OCI-LY1 (cell line): ENCODE measurements around the gene SGMS2.

Experiments used
- H2AFZ ChIP-seq: fragments of 200-600 bp; sonication (generic), shearing (Covaris generic); 2 replicates; pipeline ENCODE4 v1.6.0; 2014; ENCODE audit warnings: antibody characterized with exemption, mild to moderate bottlenecking, low read length
- H3F3A ChIP-seq: fragments of 200-600 bp; sonication (generic), shearing (Covaris generic); 2 replicates; pipeline ENCODE4 v1.6.0; 2014; ENCODE audit warnings: mild to moderate bottlenecking, antibody characterized with exemption, low read length, moderate library complexity; ENCODE audit not compliant: insufficient read depth
- H3K27ac ChIP-seq: fragments of 200-600 bp; sonication (generic); 2 replicates; pipeline ENCODE4 v1.5.1; 2014; ENCODE audit warnings: low read length, mixed run types, mild to moderate bottlenecking, low read depth; ENCODE audit not compliant: poor library complexity, severe bottlenecking
- H3K27me3 ChIP-seq: fragments of 200-600 bp; sonication (generic); 2 replicates; pipeline ENCODE4 v1.6.0; 2014; ENCODE audit warnings: antibody characterized with exemption, mild to moderate bottlenecking, low read length, moderate library complexity; ENCODE audit not compliant: insufficient read depth
- H3K36me3 ChIP-seq: fragments of 200-600 bp; sonication (generic); 2 replicates; pipeline ENCODE4 v1.6.1; 2014; ENCODE audit warnings: mild to moderate bottlenecking, antibody characterized with exemption, low read length, moderate library complexity, mixed read lengths; ENCODE audit not compliant: insufficient read depth
- H3K4me1 ChIP-seq: fragments of 200-600 bp; sonication (generic); 2 replicates; pipeline ENCODE4 v1.5.1; 2014; ENCODE audit warnings: mild to moderate bottlenecking, low read length, moderate library complexity; ENCODE audit not compliant: insufficient read depth, severe bottlenecking
- H3K4me2 ChIP-seq: fragments of 200-600 bp; sonication (generic), shearing (Covaris generic); 2 replicates; pipeline ENCODE4 v1.6.1; 2014; ENCODE audit warnings: low read length
- H3K4me3 ChIP-seq: fragments of 200-600 bp; sonication (generic); 2 replicates; pipeline ENCODE4 v1.5.1; 2014; ENCODE audit warnings: low read length, low read depth, mild to moderate bottlenecking, mixed read lengths; ENCODE audit not compliant: poor library complexity, severe bottlenecking
- H3K79me2 ChIP-seq: fragments of 200-600 bp; shearing (Covaris generic); 2 replicates; pipeline ENCODE4 v1.6.1; 2016; ENCODE audit warnings: mixed run types, low read length, mixed read lengths; ENCODE audit not compliant: insufficient read depth
- H3K9ac ChIP-seq: fragments of 200-600 bp; sonication (generic), shearing (Covaris generic); 2 replicates; pipeline ENCODE4 v1.6.1; 2014; ENCODE audit warnings: mild to moderate bottlenecking, low read length, mixed read lengths
- H3K9me2 ChIP-seq: fragments of 200-600 bp; sonication (generic), shearing (Covaris generic); 2 replicates; pipeline ENCODE4 v1.6.1; 2014; ENCODE audit warnings: low read depth, mild to moderate bottlenecking, low read length, mixed read lengths
- H3K9me3 ChIP-seq: fragments of 200-600 bp; shearing (Covaris generic); 2 replicates; pipeline ENCODE4 v1.6.1; 2014; ENCODE audit warnings: low read length, mixed read lengths
- H4K20me1 ChIP-seq: fragments of 200-600 bp; sonication (generic), shearing (Covaris generic); 2 replicates; pipeline ENCODE4 v1.6.0; 2016; ENCODE audit warnings: mild to moderate bottlenecking, low read length; ENCODE audit not compliant: insufficient read depth
- CTCF ChIP-seq: fragments of 200-600 bp; sonication (generic), shearing (Covaris generic); IDR thresholded peaks from 2 replicates; pipeline ENCODE4 v1.5.1; 2017; ENCODE audit warnings: mild to moderate bottlenecking, antibody characterized with exemption, low read length, moderate library complexity, mixed read lengths
- EZH2 ChIP-seq: fragments of 200-600 bp; sonication (generic), shearing (Covaris generic); IDR thresholded peaks from 2 replicates; pipeline ENCODE4 v1.8.0; 2017; ENCODE audit warnings: borderline replicate concordance, mixed run types, mild to moderate bottlenecking, antibody characterized with exemption, low read length, moderate library complexity, mixed read lengths

Gene SGMS2

GRCh38 chr4:107815158-107815557 is 9.6 kb upstream of the SGMS2 start:
- no peak overlapping the region for H2AFZ ChIP-seq

GRCh38 chr4:107818301-107818910 is 6.3 kb upstream of the SGMS2 start:
- Histone ChIP-seq H3K9me2 (no peaks in the 10 kb centered on the region), H3K4me2 (no peak overlapping the region)

More at GRCh38 chr4:107815158-107815557, 9.6 kb upstream of the SGMS2 start:
- Histone ChIP-seq H3K9ac (no peak overlapping the region), H3K4me3 (no peak overlapping the region), H3K9me2 (no peaks in the 10 kb centered on the region), H3K4me1 (no peaks in the 10 kb centered on the region), H3K79me2 (no peaks in the 10 kb centered on the region), H3K27ac (no peak overlapping the region), H3F3A (no peaks in the 10 kb centered on the region), H3K27me3 (no peaks in the 10 kb centered on the region), H3K36me3 (no peaks in the 10 kb centered on the region), H3K4me2 (no peak overlapping the region), H4K20me1 (no peaks in the 10 kb centered on the region), H3K9me3 (no peaks in the 10 kb centered on the region)
- TF ChIP-seq EZH2 = no peak
- TF ChIP-seq CTCF = no peak

GRCh38 chr4:107823870-107824349 is 822 bp upstream of the SGMS2 start:
- no peak overlapping the region for H3K4me2 ChIP-seq
- no peaks in the 10 kb centered on the region for H3K79me2 ChIP-seq
- no peak overlapping the region for H3K9ac ChIP-seq
- H3K9me2 ChIP-seq = no peaks in the 10 kb centered on the region
- no peaks in the 10 kb centered on the region for H3K36me3 ChIP-seq
- no peaks in the 10 kb centered on the region; the same call in 1 of the 2 replicates for H3K27me3 ChIP-seq
- H3F3A ChIP-seq = no peaks in the 10 kb centered on the region
- H3K4me3 ChIP-seq = no peak overlapping the region
- no peaks in the 10 kb centered on the region for H3K4me1 ChIP-seq
- TF ChIP-seq CTCF (no peak), EZH2 (no peak)
- no peak overlapping the region for H2AFZ ChIP-seq
- H4K20me1 ChIP-seq = no peaks in the 10 kb centered on the region
- H3K27ac ChIP-seq = no peak overlapping the region
- H3K9me3 ChIP-seq = no peaks in the 10 kb centered on the region

More at GRCh38 chr4:107818301-107818910, 6.3 kb upstream of the SGMS2 start:
- Histone ChIP-seq H3K4me3 (no peak overlapping the region), H3K9me3 (no peaks in the 10 kb centered on the region), H3K27me3 (no peaks in the 10 kb centered on the region; the same call in 1 of the 2 replicates), H3K36me3 (no peaks in the 10 kb centered on the region), H3K4me1 (no peaks in the 10 kb centered on the region), H3K27ac (no peak overlapping the region), H3K9ac (no peak overlapping the region), H2AFZ (no peak overlapping the region), H3K79me2 (no peaks in the 10 kb centered on the region), H4K20me1 (no peaks in the 10 kb centered on the region), H3F3A (no peaks in the 10 kb centered on the region)
- no peak for TF ChIP-seq CTCF
- TF ChIP-seq EZH2 = no peak
